Stomach (tissue), 4 donors: ENCODE data around the gene FAT3.

Source experiments
- EP300 ChIP-seq: sonication (generic); formaldehyde crosslinking; IDR thresholded peaks from one replicate; pipeline ENCODE4 v1.6.1; 2017; ENCODE audit warnings: antibody characterized with exemption
- POLR2A ChIP-seq, 4 donors: fragments of 450-650 bp; IDR thresholded peaks; one replicate each; pipeline ENCODE4 v1.6.1; 2016; ENCODE audit warnings: antibody characterized with exemption in 4 of 4, control low read depth in 2 of 4, mild to moderate bottlenecking in 1 of 4, moderate library complexity in 1 of 4
- POLR2AphosphoS5 ChIP-seq, 3 donors: sonication (generic); formaldehyde crosslinking; IDR thresholded peaks; one replicate each; pipeline ENCODE4 v1.6.1; 2016; ENCODE audit warnings: antibody characterized with exemption in 3 of 3
- TF ChIP-seq, protein P1 (sequence below), 7 experiments: fragments of 450-650 bp in 4 of 7; fragments of 200-600 bp in 3 of 7; sonication (generic) in 3 of 7; IDR thresholded peaks; one replicate each; pipeline ENCODE4 v1.5.1; 2016 to 2019; ENCODE audit warnings: antibody characterized with exemption in 7 of 7, control low read depth in 2 of 7, mild to moderate bottlenecking in 1 of 7

- no peak for TF ChIP-seq EP300
- TF ChIP-seq, protein P1, sequence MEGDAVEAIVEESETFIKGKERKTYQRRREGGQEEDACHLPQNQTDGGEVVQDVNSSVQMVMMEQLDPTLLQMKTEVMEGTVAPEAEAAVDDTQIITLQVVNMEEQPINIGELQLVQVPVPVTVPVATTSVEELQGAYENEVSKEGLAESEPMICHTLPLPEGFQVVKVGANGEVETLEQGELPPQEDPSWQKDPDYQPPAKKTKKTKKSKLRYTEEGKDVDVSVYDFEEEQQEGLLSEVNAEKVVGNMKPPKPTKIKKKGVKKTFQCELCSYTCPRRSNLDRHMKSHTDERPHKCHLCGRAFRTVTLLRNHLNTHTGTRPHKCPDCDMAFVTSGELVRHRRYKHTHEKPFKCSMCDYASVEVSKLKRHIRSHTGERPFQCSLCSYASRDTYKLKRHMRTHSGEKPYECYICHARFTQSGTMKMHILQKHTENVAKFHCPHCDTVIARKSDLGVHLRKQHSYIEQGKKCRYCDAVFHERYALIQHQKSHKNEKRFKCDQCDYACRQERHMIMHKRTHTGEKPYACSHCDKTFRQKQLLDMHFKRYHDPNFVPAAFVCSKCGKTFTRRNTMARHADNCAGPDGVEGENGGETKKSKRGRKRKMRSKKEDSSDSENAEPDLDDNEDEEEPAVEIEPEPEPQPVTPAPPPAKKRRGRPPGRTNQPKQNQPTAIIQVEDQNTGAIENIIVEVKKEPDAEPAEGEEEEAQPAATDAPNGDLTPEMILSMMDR (IDR thresholded peaks at IDR 0.05): no peak
- TF ChIP-seq POLR2A (IDR thresholded peaks at IDR 0.05): no peak
- TF ChIP-seq POLR2AphosphoS5 (IDR thresholded peaks at IDR 0.05): no peak
Measured at GRCh38 chr11:92257536-92257935, 32.9 kb downstream of the FAT3 start.
